Activated CD4-positive, alpha-beta T cell treated with anti-CD3 and anti-CD28 coated beads, Interleukin-2, amount 50 U/mL, for 1 hour (primary cell): ENCODE measurements around the gene DNAAF3.
"Not testable (repeated sequence)": the region's sequence is repeated elsewhere in the genome, so short reads cannot be mapped to it uniquely, and the experiment has no call there.

Experiments
- DNase-seq: peaks from one replicate; pipeline ENCODE4 v3.0.0-alpha.2; 2020

The DNAAF3 gene

DNA sequence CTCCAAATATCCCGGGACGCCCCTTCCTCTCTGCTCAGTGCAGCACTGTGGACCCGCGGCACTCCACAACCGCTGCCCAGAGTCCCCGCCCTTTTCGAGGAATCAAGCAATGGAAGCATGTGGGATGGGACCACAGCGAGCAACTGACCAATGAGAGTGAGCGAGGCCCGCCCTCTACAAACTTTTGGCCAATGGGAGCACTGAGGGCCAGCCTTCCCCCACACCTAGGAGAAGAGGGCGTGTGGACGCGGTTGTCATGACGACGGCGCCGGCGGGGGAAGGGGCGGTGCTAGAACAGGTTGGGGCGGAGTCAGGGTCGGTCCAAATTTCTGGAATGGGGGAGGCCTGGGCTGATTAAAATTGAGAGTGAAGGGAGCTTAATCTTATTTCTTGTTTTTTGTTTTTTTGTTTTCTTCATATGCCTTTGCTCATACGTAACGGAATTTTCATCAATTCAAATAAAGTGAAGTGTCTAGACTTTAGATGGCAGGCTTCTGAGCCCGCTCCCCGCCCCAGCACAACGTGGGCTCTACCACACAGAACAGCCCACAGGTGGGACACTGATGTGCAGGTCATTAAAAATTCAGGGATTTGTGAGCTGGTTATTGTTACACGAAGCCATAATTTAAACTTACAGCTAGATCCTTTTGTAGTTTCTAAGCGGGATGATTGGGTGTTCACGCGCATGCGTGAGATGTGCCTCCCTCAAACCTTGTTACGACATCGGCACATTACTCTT lies at the start of gene DNAAF3:
TSS of gene DNAAF3 (minus strand) at position 84 of the 739 bp plus-strand sequence. CDS start 200 bp downstream, outside the sequence.
- DNase-seq: peak; percentile 65

DNA sequence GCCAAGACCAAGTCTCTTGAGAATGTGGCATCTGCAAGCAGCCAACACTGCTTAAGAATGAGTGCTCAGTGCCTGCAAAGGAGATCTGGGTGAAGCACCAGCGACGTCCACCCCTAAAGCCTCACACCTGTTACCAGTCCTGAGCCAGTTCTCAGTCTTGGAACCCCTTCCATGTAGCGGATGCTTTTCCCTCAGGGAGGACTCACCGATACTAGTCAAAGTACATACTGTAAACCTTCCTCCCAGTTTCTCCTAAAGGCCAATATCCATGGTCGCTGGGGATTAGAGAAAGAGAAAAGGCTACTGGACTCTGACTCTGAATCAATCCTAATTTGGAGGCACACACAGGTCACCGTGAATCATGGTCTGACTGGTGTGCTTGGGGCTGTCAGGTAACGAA lies 47.1 kb upstream of the DNAAF3 start:
- no peak for DNase-seq

DNA sequence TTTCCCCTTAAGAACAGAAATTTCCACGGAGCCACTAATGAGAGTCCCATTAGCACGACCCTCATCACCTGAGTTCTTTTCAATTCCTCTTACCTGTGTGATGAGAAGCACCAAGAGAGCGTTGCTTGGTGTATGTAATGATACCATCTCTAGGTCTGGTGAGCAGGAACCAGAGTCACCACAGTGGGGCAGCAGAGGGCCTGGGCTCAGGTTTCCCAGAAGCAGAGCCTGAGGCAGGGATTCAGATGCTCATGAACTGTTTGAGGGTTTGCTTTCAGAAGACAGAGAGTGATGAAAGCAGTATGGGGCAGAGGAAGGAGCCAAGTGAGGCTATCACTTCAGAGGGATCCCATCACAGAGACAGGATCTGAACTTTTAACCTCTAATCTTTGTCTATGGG lies 46.0 kb upstream of the DNAAF3 start:
- DNase-seq: peak; percentile 32

DNA sequence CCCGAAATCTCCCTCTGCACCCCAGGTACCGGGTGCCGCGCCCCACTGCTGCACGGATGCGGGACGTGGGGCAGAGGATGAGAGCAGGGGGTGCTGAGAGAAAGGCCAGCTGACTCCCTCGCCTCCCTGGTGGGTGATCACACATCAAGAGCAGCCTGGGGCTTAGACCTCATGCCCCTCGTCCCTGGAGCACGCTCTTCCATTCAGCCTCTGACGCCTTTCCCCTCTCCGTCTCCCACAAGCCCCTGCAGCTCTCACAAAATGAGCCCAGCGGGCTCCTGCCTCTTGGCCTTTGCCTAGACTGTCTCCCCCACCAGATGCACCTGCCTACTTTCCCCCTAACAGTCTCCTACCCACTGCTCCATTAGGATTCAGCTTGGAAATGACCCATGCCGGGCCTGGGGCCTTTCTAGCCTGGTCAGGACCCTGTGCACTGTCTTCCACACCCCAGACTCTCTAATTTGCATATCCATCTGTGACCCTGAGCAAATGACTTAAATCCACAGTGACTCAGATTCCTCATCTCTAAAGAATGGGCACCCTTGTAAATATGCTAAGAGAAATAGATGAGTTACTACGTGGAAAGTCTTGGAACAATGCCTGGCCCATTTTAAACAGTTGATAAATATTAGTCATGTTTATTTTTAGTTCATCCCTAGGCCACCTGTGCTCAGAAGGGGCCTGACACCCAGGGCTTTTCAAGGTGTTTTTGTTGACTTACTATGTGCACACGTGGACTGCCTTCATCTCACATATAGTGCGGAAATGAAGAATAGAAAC lies 43.5 kb upstream of the DNAAF3 start:
- DNase-seq: no peak

DNA sequence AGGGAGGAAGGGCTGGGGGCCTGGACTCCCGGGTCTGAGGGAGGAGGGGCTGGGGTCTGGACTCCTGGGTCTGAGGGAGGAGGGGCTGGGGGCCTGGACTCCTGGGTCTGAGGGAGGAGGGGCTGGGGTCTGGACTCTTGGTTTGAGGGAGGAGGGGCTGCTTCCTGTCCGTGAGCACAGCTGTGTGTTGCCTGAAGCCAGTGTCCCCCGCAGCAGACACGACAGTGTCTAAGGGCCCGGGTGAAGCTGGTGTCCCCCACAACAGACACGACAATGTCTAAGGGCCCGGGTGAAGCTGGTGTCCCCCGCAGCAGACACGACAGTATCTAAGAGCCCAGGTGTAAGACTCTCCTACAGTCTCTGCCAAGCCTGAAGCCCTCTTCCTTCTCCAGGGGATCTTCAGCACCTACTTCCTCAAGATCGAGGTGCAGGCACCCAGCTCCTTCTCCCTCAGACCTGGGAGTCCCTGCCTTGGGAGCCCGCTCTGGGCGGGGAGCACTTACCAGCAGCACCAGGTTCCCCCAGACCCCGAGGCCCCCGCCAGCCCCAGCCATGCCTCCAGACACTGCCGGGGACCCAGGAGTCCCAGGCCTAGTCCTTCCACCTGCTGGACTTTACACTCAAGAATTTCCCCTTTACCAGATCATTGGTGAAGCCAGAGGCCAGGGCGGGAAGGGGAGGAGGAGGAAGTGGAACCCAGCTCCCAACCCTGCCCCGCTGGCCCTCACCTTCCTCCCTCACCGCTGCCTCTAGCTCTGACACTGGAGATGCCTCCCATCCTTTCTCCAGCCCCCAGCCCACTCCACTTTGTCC lies 42.7 kb upstream of the DNAAF3 start, which contains the start of gene PTPRH:
TSS of gene PTPRH (minus strand) at position 622 of the 813 bp plus-strand sequence. CDS start at position 554, 68 bp downstream.
- DNase-seq: no peak

DNA sequence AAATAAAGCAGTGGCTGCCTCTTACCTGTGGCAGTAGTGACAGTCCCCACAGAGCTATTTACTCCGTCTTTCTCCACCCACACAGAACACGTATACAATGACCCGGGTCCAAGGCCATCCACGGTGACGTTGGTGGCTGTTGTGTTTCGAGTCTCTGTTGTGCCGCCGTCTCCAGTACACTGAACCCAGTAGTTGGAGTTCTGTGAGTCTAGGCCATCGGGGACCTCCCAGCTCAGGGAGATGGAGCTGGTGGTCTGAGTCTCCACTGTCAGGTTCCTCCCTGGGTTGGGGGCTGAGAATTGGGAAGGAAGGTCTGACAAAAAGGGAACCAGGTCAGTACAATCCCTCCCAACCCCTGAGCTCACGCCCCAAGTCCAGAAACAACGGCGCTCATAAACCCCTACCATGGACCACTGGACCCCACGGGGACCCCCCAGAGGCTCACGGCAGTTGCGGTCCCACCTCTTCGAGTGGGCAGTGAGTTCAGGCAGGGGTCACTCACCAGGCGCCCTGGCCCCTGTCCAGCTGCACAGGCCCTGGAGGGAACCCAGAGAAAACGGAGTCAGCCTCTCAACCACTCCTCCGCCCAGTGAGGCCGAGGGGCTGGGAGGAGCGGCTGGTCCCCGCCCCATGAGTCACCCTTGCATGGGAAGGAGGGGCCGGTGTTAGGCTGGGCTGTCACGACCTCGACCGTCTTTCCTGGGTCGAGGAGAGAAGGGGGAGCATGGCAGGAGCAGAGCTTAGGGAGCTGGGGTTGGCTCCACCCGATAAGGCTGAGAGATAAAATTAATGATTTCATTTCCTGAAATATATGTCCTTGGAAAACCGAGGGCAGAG lies 40.5 kb upstream of the DNAAF3 start:
- no peak for DNase-seq

DNA sequence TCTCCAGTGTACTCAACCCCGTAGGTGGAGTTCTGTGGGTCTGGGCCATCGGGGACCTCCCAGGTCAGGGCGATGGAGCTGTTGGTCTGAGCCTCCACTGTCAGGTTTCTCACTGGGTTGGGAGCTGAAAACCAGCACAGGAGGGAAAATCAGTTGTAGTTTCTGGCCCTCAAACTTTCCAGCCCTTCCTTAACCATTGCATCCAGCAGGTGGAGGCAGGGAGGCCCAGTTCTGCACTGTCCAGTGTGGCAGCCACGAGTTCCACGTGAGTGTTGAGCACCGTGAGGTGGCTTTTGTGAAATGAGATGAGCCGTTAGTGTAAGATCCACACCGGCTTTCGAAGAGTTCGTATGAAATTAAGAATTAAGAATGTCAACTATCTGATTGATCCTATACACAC lies 35.8 kb upstream of the DNAAF3 start:
- DNase-seq: not testable (repeated sequence)

DNA sequence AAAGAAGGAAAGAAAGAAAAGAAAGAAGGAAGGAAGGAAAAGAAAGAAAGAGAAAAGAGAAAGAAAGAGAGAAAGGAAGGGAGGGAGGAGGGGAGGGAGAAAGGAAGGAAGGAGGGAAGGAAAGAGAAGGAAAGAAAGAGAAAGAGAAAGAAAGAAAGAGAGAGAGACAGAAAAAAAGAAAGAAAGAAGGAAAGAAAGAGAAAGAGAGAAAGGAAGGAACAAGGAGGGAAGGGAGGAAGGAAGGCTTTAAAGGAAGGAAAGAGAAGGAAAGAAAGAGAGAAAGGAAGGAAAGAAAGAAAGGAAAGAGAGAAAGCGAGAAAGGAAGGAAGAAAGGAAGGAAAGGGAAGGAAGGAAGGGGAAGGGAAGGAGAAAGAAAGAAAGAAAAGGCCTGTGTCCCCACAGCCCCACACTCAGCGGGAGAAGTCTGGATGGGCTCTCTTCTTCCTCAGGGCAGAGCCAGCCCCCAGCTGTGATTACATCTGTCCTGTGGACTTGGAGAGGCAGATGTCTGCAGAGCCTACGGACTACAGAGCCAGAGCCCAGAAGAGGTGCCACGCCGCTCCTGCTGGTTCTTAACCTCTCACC lies 33.3 kb upstream of the DNAAF3 start:
- no peak for DNase-seq

DNA sequence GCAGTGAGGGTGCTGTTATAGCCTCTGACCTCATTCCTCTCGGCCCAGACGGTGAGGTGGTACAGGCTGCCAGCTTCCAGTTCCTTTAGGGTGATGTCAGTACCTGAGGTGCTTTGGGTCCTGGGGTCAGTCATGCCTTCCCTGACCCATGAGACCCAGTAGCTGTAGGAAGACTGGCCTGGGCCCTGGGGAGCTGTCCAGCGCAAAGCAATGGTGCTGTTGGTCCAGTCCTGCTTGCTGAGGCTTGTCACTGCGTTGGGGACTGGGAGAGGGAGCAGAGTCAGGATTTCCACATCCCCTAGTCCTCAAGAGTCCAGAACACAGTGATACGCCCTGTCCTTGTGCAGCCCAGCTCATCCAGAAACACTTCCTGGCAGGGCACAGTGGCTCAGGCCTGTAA lies 32.2 kb upstream of the DNAAF3 start:
- no peak for DNase-seq

DNA sequence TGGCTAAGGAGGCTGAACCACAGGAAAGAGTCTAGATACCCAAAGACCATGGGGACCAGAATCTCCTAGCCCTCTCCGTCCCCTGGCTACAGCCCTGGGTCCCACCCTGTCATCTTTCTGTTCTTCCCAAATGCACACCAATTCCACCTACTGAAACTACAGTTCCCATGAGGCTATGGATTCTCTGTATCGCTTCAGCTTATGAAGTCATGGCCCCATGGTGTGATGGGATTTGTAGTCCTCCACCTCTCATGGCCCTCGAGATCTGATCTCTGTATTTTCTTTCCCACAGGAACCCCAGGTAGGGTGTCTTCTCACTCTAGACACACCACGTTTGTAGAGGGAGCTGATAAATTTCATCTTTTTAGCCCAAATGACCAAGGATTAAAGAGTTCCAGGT lies 31.1 kb upstream of the DNAAF3 start:
- no peak for DNase-seq

DNA sequence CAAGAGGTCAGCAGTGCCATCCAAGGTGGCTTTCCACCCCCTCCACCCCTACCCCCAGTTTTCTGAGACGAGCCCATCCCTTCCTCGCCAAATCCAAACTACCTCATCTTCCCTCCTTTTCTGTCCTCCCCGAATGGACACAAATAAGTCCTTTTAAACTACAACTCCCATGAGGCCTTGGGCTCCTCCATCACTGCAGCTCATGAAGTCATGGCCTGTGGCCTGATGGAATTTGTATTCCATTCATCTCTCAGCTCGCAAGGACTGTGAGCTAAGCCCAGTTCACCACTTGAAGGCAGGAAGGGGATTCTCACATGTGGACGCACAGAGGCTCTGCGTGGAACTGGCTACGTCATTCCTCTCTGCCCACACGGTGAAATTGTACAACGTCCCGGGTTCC lies 30.4 kb upstream of the DNAAF3 start:
- DNase-seq: no peak

DNA sequence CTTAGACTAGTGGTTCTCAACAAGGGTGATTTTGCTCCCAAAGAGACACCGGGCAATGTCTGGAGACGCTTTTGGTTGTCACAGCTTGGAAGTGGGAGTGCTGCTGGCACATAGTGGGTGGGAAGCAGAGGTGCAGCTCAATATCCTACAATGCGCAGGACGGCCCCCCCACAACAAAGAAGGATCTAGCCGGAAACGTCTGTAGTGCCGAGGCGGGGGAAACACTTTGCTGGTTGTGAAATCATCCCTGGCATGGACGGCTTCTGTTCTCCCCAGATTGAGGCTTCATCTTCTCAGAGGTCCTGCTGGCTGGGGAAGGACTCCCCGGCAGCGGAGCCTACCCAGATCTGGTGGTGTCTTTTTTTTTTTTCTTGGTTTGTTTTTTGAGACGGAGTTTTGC lies 27.1 kb upstream of the DNAAF3 start:
- DNase-seq: no peak

DNA sequence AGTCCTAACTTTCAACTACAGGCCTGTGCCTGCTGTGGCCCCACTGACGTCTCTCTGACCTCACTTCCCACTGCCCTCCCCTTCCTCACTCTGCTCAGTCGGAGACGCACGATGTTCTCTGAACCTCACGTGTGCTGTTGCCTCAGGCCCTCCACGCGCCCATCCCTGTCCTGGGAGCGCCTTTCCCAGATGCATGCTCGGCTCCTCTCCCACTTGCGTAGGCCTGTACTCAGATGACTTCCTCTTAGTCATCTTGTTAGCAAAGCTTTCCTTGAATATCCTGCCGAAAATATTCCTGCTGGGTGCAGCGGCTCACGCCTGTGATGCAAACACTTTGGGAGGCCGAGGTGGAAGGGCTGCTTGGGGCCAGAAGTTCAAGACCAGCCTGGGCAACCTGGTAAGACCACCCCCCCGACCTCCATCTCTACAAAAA lies 23.0 kb upstream of the DNAAF3 start:
- no peak for DNase-seq

DNA sequence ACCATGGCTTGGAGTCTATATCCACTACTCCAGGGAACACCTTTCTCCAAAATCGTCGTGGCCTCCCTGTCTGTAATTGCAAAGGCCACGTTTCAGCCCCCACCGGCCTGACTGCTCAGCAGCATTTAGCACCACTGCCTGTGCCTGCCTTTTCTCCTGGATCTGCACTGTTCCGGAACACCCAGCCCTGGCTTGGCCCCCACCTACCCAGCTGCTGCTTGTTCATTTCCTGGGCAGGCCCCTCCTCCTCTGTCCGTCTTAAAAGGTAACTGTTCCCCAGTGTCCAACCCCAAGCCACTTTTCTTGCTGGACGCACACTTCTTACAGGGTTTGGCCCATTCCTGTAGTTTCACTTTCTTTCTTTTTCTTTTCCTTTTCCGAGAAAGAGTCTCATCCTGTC lies 22.2 kb upstream of the DNAAF3 start:
- DNase-seq: no peak

DNA sequence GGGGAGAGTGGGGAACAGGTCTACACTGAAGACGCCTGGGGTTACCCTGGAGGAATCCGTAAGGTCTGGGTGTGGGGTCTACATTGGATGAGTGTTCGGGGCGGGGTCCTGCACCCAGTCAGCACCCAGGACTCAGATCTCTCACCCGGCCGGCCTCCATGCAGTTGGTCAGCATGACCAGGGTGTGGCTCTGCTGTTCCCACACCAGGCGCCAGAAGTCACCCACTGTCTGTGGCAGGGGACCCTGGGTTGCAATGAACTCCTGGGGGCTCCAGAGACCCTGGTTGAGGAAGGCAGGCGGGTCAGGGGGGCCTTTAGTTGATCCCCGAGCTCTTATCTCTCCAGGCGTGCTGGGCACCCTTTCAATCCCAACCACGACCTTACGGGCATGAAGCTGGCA lies 19.7 kb upstream of the DNAAF3 start:
- DNase-seq: no peak

DNA sequence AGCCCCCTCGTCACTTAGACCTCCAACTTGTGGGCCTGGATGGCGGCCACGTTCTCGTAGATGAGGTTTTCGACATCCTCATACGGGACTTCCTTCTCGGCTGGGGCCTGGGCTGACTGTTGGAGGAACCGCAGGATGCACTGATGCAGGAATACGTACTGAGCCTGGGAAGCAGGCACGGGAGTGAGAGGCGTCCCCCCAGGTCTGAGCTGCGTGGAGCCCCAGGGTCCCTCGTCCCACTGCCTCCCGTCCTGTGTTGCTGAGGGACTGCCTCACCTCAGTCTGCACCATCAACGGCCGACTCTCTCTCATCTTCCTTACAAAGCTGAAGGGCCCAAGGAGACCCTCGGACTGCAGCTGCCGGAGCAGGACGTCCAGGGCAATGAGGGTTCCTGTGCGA lies 15.3 kb upstream of the DNAAF3 start:
- DNase-seq: no peak

DNA sequence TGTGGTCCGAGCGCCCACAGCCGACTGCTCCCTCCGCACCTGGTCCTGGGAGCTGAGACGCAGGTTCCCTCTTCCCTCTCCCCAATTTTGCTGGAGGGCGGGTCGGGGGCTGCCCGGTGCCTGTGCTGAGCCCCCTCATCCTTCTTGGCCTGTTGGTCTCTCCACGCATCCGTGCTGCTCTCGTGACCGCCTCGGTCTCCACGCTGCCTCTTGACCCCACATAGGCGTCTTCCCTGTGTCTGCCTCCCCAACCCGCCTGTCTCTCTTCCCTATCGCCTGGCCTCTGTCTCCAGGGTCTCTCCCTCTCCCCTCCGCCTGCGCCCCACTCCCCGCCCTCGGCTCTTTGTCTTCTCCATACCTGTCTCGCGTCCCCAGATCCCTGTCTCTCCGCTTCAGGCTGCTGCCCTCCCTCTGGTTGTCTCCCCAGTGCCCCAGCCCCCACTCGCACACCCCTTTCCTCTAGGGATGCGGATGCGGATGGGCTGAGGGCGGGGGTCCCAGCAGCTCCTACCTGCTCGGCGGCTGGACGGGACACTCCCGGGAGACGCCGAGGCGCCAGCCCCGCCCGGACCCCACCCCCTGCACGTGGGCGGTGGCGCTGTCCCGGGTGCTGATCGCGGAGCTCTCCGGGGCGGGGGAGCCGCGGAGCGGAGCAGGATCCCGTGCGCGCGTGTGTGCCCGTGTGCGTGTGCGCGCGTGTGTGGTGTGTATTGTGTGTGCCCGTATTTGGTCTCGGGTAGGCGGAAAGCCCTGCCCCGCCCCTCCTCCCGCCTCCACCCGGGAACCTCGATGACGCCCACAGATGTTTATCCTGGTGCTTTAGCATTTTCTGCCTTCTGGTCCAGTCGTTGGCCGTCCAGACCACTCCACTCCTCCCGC lies 13.4 kb upstream of the DNAAF3 start, which contains the start of gene SYT5:
TSS of gene SYT5 (minus strand) at position 684 of the 879 bp plus-strand sequence. CDS start 1,248 bp downstream, outside the sequence.
- DNase-seq: peak; percentile 66

DNA sequence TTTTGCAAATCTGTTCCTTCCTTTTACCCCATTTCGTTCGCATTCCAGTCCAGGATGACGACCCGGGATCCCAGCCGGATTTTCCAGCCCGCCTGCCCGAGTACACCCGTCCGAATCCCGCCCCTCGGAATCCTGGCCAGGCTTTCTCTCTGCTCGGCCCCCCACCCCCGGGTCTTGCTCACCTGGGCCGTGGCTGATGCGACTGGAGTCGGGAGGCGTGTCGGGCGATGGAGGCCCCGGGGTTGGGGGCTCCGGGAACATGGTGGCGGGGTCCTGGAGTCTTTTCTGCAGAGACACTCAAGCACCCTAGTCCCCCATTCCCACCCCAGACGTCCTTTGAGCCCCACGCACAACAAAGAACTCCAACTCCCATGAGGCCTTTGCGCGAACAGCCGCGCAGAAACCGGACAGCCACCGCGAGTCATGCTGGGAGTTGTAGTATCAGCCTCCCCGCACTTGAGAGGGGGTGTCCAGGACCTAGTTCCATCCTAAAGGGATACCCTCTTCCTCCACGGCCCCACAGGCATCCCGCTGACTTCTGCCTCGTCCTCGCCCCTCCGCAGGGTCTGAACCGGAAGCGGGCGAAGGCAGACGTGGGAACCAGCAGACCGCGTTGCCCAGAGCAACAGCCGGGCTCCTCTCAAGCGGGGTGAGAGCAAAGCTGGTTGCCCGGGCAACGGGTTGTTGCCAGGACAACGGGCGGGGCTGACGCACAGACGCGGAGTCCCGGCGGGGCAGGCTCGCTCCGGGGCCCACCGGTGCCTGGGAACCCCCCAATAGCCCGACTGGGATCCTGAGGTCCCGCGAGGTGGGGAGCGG lies 12.6 kb upstream of the DNAAF3 start:
- peak; percentile 98 for DNase-seq

DNA sequence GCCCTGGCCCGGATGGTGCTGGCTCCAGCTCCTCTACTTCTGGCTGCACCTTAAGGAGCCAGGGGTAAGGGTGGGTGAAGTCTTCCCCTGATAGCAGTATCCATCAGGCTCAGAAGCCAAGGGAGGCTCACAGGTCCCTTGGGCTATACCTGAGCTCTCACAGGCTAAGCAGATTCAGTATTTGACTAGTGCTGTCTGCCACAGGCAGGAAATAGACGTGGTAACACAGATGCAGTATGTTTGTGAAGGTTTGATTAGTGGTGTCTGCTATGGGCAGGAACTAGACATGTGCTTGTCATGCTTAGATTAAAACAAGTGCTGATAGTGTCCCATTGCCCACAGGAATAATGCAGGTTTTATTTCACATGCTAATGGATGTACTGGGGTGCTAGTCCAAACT lies 9.7 kb upstream of the DNAAF3 start:
- DNase-seq: no peak
